NCI-H187 (cell line): ENCODE measurements around the gene DNAJC28.
"Not testable (repeated sequence)": the region's sequence is repeated elsewhere in the genome, so short reads cannot be mapped to it uniquely, and the experiment has no call there.

Experiments
- DNase-seq, 2 experiments: peaks; one replicate each; lab custom pipeline; 2025; lab: John Stamatoyannopoulos, UW

The DNAJC28 gene

GRCh38 chr21:33481314-33481943, 10.1 kb downstream of the DNAJC28 start:
- DNase-seq: no peak

- DNase-seq: no peak
These were observed 10.9 kb downstream of the DNAJC28 start for GRCh38 chr21:33480481-33481103.

DNA sequence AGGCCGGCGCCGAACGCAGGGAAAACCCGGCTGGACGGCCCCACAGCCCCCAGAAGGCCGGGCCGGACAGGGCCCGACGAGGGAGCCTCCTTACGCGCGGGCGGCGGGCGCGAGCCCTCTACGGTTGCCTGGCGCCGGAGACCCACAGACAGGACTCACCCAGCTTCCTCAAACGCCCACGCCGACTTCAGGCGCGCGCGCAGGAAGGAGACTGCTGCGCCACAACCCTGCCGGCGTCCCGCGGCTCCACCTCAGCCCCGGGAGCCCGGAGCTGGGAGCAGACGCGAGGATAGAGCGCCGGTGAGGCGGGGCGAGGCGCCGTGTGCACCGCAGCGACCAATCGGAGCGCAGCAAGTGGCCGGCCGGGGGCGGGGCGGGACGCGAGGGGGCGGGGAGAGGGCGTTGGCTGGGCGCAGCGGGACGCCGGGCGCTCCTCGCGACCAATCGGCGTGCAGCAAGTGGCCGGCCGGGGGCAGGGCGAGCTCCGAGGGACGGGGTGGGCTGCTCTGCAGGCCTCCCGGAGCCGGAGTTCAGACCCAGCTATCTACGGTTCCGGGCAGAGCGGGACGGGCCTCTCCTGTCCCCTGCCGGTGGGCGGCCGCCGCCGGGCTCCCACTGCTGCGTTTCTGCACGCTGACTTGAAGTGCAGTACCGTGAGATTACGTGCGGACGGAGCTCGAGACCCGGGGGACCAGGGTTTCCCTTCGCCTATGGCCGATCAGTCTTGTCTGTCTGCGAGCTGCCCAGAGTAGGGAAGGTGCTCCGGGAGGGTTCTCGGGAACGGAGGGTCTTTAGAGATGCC, 11.6 kb downstream of the DNAJC28 start, which contains the start of gene TMEM50B:
Gene TMEM50B, minus strand, starts transcription at position 296 of the 802 bp plus-strand sequence. CDS start 11,089 bp downstream, outside the sequence.
- peak; percentile 90 to 95 for DNase-seq

- DNase-seq: no peak
These were observed 12.4 kb downstream of the DNAJC28 start for GRCh38 chr21:33478935-33479678.

DNA sequence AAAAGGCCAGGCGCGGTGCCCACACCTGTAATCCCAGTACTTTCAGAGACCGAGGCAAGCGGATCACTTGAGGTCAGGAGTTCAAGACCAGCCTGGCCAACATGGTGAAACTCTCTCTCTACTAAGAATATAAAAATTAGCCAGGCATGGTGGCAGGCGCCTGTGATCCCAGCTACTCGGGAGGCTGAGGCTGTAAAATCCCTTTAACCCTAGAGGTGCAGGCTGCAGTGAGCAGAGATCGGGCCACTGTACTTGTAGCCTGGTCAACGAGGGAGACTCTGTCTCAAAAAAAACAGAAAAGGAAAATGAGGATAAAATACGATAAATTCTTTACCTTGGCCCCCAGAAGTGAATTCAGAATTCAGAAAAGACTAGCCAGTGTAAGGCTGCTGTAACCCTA, 13.3 kb downstream of the DNAJC28 start:
- DNase-seq: no peak

- no peak for DNase-seq
These were observed 14.4 kb downstream of the DNAJC28 start for GRCh38 chr21:33477066-33477465.

DNA sequence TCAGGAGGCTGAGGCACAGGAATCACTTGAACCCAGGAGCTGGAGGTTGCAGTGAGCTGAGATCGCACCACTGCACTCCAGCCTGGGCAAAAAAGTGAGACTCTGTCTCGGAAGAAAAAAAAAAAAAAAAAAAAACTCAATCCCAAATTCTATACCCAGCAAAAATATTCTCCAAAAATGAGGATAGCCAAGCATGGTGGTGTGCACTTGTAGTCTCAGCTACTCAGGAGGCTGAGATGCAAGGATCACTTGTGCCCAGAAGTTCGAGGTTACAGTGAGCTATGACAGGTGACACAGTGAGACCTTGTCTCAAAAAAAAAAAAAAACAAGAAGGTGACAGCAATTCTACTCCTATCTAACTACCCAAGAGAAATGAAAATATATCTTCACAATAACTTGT, 18.2 kb downstream of the DNAJC28 start:
- DNase-seq: no peak

DNA sequence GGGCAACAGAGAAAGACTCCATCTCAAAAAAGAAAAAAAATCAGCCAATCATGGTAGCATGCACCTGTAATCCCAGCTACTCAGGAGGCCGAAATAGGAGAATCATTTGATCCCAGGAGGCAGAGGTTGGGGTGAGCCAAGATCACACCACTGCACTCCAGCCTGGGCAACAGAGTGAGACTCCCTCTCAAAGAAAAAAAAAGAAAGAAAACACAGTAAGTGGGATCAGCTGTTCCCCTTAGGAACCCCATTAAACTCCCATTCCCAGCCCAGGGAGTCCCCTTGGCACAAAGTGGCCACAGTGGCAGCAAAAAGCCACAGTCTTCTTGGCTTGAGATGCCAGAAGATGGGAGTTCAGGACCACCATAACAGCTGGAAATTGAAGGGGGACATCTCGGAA, 20.8 kb downstream of the DNAJC28 start:
- DNase-seq: no peak

- DNase-seq: not testable (repeated sequence)
These were observed 22.3 kb downstream of the DNAJC28 start for GRCh38 chr21:33469183-33469582.

- DNase-seq: no peak
These were observed 29.8 kb downstream of the DNAJC28 start for GRCh38 chr21:33461538-33462250.

DNA sequence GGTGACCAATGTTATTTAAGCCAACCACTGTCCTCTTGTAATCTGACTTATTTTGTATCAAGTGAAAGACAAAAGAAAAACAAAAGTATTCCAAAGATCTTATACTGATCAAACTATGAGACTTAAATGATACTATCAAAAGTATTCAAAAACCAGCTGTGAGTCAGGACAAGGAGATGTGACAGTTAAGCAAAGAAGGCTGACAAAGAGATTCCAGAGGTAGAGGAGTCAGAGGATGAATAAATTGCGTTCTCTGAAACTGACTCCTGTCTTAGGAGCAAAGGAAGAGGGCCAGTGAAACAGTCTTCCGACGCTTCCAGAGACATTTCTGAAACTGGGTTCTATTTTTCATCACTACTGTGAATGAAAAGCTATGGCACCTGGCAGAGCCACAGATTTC, 32.7 kb downstream of the DNAJC28 start:
- no peak for DNase-seq

GRCh38 chr21:33455686-33456446, 35.6 kb downstream of the DNAJC28 start:
- DNase-seq: no peak

GRCh38 chr21:33452362-33452761, 39.2 kb downstream of the DNAJC28 start:
- no peak for DNase-seq

- DNase-seq: no peak
These were observed 39.9 kb downstream of the DNAJC28 start for GRCh38 chr21:33451634-33452071.

DNA sequence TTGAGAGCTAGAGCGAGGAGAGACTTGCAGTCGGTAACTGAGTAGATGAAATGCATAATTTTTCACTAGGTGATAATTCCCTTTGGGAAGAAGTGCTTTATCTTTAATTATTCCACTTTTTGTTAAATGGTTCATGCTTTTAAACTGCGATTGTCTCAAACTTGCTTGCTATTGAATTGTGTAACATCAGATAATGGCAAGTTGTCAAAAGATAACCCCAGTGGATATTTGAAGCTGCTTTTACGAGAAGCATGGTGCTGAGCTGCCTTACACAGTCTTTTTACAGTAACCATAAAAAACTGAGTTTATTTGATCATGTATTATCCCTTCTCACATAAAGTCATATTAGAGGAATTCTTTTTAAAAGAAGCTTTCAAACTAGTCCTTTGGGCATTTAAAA, 41.9 kb downstream of the DNAJC28 start:
- DNase-seq: no peak

GRCh38 chr21:33446620-33447019, 44.9 kb downstream of the DNAJC28 start:
- not testable (repeated sequence) for DNase-seq

DNA sequence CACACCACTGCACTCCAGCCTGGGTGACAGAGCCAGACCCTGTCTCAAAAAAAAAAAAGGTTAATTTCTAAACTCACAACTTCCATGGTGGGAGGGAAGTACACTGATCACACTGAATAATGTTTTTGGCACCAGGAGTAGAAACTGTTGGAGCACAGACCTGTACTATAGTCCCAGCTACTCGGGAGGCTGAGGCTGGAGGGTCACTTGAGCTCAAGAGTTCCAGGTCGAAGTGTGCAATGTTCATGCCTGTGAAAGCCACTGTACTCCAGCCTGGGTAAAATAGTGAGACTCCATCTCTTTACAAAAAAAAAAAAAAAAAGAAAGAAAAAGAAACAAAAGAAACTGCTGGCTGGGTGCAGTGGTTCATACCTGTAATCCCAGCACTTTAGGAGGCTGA, 47.0 kb downstream of the DNAJC28 start:
- no peak for DNase-seq

- no peak for DNase-seq
These were observed 48.3 kb downstream of the DNAJC28 start for GRCh38 chr21:33443194-33443593.

DNA sequence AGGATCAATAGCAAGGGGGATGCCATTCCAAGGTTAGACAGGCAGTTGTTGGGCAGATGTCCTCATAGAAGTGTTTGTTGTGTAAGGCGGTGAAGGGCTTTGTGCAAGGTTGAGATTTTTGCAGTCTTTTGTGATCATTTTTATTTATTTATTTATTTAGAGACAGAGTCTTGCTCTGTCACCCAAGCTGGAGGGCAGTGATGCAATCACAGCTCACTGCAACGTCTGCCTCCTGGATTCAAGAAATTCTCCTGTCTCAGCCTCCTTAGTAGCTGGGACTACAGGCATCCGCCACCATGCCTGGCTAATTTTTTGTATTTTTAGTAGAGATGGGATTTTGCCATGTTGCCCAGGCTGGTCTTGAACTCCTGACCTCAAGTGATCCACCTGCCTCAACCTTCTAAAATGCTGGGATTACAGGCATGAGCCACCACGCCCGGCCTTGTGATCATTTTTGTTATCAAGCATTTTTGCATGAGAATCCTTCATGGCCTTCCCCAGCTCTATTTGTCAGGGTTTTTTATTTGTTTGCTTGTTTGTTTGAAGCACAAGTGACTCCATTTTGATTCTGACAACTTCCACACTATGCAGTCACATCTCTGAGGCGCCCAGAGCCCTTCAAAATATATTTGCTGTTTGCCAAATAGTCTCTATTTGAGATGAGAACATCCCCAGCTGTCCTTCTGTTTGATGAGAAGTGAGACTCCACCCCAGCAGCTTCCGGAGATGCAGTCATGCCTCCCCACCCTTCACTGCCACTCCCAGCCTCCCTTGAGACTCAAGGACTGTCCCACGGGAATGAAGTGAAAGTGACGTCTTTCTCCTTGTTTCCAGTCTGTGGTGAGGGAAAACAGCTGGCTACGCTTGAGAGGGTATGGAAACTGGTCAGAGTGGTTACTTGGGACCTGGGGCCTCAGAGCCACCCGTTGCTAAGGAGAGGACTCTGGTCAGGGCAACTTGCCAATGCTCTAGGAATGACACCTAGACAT, 49.7 kb downstream of the DNAJC28 start:
- DNase-seq: peak; percentile 89 to 91
